GM10248 (cell line): Measurements from ENCODE around the gene FAM83B.

Experiments used
- CTCF ChIA-PET: fragments of 300-600 bp; sonication (Branson Sonifier 250); formaldehyde crosslinking; extraction: SDS; loops from one replicate; lab custom pipeline; 2021; ENCODE audit warnings: antibody characterized with exemption; lab: Yijun Ruan, JAX
- POLR2A ChIA-PET: fragments of 350-650 bp; sonication (Branson Sonifier 250); formaldehyde crosslinking; extraction: SDS; loops from one replicate; lab custom pipeline; 2020; ENCODE audit warnings: antibody characterized with exemption; lab: Yijun Ruan, JAX
- DNase-seq: peaks from one replicate; pipeline ENCODE4 v3.0.0; 2012; ENCODE audit errors: extremely low spot score
- TF ChIP-seq, protein P1 (sequence below): IDR thresholded peaks from 2 replicates; pipeline ENCODE4 v1.5.1; 2012; ENCODE audit warnings: mild to moderate bottlenecking, low read depth; ENCODE audit errors: extremely low read depth, missing control alignments, control extremely low read depth

FAM83B gene

DNA sequence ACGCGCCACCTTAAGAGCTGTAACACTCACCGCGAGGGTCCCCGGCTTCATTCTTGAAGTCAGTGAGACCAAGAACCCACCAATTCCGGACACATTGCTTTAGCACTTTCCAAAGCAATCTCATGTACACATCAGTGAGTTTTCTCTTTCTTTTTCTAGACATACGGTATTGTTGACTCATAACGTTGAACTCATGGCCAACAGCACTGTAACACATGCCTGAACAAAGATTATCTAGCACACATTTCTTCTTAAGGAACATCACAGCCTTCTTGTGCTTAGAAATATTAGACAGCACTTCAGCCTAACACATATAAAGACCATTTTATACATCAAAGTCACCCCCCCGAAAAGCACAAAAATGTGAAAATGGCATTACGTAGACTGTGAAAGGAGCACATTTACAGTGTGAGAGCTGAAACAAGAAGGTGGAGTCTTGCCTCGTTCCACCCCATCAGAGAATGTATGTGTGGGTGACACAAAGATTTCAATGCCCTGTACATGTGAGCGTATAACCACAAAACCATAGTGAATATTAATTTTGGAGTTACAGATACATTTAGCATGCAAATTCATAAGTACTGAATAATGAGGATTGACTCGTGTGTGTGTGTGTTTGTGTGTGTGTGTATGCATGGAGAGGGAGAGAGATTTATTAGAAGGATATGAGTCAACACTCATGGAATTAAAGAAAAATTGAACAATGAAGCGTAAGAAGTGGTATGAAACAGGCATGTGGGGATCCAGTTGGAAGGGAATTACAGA, 134.1 kb downstream of the FAM83B start:
- CTCF ChIA-PET: no interaction called here
- POLR2A ChIA-PET: no interaction called here
- no peak for DNase-seq
- TF ChIP-seq, protein P1, sequence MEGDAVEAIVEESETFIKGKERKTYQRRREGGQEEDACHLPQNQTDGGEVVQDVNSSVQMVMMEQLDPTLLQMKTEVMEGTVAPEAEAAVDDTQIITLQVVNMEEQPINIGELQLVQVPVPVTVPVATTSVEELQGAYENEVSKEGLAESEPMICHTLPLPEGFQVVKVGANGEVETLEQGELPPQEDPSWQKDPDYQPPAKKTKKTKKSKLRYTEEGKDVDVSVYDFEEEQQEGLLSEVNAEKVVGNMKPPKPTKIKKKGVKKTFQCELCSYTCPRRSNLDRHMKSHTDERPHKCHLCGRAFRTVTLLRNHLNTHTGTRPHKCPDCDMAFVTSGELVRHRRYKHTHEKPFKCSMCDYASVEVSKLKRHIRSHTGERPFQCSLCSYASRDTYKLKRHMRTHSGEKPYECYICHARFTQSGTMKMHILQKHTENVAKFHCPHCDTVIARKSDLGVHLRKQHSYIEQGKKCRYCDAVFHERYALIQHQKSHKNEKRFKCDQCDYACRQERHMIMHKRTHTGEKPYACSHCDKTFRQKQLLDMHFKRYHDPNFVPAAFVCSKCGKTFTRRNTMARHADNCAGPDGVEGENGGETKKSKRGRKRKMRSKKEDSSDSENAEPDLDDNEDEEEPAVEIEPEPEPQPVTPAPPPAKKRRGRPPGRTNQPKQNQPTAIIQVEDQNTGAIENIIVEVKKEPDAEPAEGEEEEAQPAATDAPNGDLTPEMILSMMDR: no peak

DNA sequence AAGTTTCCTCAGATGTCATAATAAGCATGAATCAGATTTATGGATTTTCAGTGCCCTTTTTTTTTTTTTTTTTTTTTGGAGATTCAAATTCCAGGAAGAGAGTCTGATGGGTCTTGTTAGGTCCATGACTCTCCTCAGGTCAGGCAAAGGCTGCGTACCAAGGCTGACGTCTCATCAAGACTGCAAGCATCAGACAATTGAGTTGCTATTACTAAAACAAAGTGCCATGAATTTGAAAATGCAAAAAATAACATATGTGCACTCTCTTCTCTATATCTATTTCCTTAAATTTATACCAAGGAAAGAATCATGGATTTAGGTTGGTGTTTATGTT, 134.7 kb downstream of the FAM83B start:
- POLR2A ChIA-PET: no interaction called here
- CTCF ChIA-PET: interaction anchor here (1.0 to 1.6 kb wide), 2 partner anchors 10 to 11 kb away, joined by 3 to 5 read pairs; no protein-coding TSS in a partner anchor
- DNase-seq: no peak
- TF ChIP-seq, protein P1: no peak

DNA sequence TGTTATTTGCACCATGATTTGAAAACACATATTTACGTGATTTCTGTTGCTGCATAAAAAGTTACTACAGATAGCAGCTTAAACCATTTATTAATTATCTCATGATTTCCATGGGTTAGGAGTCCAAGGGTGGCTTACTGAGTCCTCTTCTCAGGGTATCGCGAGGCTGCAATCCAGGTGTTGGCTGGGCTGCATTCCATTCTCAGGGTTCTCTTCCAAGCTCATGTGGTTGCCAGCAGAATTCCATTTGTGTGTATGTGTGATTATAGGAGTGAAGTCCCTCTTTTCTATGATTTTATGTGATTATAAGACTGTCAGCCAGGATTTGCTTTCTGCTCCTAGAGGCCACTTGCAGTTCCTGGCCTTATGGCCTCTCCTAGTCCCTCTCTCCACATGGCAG, 135.1 kb downstream of the FAM83B start:
- DNase-seq: no peak
- ChIA-PET CTCF (interaction anchor here (1.0 to 1.6 kb wide), 2 partner anchors 9 to 11 kb away, joined by 3 to 5 read pairs; no protein-coding TSS in a partner anchor), POLR2A (no interaction called here)
- TF ChIP-seq, protein P1: no peak

DNA sequence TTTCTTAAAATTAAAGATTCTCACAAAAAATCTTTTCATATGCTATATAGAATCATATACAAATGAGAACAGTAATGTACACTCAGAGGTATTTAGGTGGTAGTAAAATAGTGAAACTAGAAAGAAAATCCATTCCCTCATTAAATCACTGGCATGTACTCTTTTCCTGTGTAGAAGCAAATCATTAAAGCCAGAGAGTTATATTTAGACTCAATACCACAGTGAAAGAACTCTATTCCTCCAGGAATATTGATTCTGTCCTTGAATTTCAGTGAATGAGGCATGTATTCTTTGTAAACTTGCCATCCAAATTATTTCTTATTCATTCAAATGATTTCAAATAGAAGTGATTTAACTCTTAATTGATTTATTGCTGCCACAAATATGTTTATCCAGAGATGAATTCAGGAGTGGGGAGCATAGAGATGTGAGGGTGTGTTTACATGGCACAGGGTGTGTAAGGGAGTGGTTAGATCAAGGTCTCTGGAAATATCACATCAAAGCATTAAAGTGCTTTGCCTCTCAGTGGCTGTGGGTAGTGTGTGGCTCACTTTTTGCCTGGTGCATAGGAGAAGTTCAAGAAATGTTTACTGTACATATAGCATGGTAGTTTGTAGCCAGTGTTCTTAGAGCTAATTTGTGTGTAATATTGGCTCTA, 141.2 kb downstream of the FAM83B start:
- CTCF ChIA-PET: no interaction called here
- DNase-seq: no peak
- POLR2A ChIA-PET: no interaction called here
- TF ChIP-seq, protein P1: no peak

DNA sequence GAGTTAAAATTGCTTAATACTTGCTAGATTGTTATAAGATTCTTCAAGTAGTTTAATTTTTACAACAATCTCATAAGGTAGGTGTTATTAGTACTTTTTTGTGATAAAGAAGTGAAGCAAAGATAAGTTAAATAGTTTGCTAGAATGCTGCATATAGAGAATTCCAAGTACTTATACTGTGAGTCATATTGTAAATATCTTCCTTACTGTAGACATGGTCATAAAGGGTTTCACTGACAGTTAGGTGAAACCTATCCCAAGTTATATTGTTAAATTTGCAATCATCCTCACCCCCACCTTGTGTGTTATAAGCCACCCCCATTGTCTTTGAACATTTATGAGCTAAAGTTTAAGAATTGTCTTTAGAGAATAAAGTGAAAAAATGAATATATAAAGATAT, 142.0 kb downstream of the FAM83B start:
- TF ChIP-seq, protein P1: no peak
- CTCF ChIA-PET: interaction anchor here (1.0 kb wide), 1 partner anchor 10 kb away, joined by 4 read pairs; no protein-coding TSS in a partner anchor
- POLR2A ChIA-PET: no interaction called here
- DNase-seq: no peak

DNA sequence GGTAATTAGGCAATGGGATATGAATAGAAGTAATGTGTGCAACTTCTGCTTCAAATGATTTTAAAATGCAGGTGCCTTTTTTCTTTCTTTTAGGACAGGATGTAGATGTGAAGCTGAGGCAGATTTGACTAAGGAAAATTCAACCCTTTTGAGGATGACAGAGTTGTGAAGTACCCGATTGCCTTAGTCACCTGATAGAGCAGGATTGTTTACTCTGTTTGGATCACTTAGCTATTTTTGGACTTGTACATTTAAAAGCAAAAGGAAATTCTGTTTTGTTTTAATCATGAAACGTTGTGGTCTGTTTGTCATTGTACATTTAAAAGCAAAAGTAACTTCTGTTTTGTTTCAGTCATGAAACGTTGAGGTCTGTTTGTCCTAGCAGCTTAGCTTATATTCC, 143.4 kb downstream of the FAM83B start:
- CTCF ChIA-PET: interaction anchor here (1.1 to 4.4 kb wide), 2 partner anchors 79 to 272 kb away, joined by 4 to 20 read pairs; no protein-coding TSS in a partner anchor

More for the DNA sequence above, 143.4 kb downstream of the FAM83B start:
- DNase-seq: no peak
- POLR2A ChIA-PET: no interaction called here
- TF ChIP-seq, protein P1: no peak
